RWPE2 (cell line): ENCODE data around the gene NOP9.
A peak's percentile ranks its signal among the peaks of the same experiment; 100 is the strongest.

Experiments used
- ATAC-seq: fragments of 200-7000 bp; cut with Tn5 transposase; 3 replicates; pipeline ENCODE4 v1.9.1; 2021; ENCODE audit warnings: low read depth
- DNase-seq: peaks from one replicate; pipeline ENCODE4 v3.0.0-alpha.2; 2020; ENCODE audit warnings: low spot score
- H3K27ac ChIP-seq: fragments of 450-650 bp; 2 replicates; pipeline ENCODE4 v1.5.1; 2017; ENCODE audit warnings: mild to moderate bottlenecking; ENCODE audit not compliant: poor library complexity, severe bottlenecking
- H3K27me3 ChIP-seq: fragments of 250-450 bp; sonication (Bioruptor Pico); 2 replicates; pipeline ENCODE4 v1.5.1; 2021; ENCODE audit warnings: mild to moderate bottlenecking, moderate library complexity; ENCODE audit not compliant: insufficient read depth, poor library complexity, severe bottlenecking
- H3K36me3 ChIP-seq: fragments of 250-450 bp; sonication (Bioruptor Pico); 2 replicates; pipeline ENCODE4 v1.5.1; 2020; ENCODE audit warnings: low read depth, mild to moderate bottlenecking, moderate library complexity
- H3K4me1 ChIP-seq: fragments of 250-450 bp; sonication (Bioruptor Pico); 2 replicates; pipeline ENCODE4 v1.5.1; 2021; ENCODE audit warnings: mild to moderate bottlenecking, moderate library complexity; ENCODE audit not compliant: insufficient read depth, poor library complexity, severe bottlenecking
- H3K4me3 ChIP-seq: fragments of 250-450 bp; sonication (Bioruptor Pico); 2 replicates; pipeline ENCODE4 v1.5.1; 2021; ENCODE audit warnings: mild to moderate bottlenecking, moderate library complexity; ENCODE audit not compliant: severe bottlenecking
- H3K9me3 ChIP-seq: fragments of 250-450 bp; sonication (Bioruptor Pico); 2 replicates; pipeline ENCODE4 v1.5.1; 2021; ENCODE audit warnings: mild to moderate bottlenecking, moderate library complexity; ENCODE audit not compliant: severe bottlenecking
- CTCF ChIP-seq: fragments of 450-650 bp; IDR thresholded peaks from one replicate; pipeline ENCODE4 v1.5.1; 2017; ENCODE audit warnings: mild to moderate bottlenecking, moderate library complexity; ENCODE audit not compliant: poor library complexity, severe bottlenecking

NOP9 gene

DNA sequence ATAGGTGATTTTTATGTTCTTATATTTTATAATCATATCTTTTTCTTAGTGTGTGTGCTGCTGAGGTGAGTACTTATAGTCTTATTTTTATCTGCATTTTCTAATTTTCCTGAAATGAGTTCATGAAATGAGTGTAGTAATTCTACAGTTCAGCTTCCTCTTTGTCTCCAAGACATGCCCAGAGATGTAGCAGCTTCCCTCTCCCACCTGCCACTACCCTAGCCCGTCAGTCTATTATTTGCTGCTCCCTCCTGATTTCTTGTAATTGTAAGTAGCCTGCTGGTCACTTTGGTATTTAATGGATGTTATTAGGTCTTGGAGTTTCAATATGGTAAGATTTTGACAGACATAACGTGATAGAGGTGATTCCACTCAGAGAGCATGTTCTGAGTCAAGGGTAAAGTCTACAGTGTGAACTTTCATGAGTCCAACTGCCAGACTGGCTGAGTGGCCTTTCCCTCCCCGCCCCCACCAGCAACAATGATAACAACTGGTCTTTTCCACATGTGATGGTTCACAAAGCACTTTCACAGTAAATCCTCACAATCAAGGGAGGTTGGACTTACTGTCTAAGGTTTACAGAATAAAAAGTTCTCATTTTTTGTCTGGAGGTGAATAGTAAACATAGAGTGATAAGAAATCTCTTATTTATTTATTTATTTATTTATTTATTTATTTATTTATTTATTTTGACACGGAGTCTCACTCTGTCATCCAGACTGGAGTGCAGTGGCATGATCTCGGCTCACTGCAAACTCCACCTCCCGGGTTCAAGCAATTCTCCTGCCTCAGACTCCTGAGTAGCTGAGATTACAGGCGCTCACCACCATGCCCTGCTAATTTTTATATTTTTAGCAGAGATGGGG lies 44.4 kb downstream of the NOP9 start:
- Histone ChIP-seq H3K4me3 (no peak overlapping the region), H3K9me3 (no peaks in the 10 kb centered on the region), H3K27ac (no peak overlapping the region), H3K4me1 (no peaks in the 10 kb centered on the region), H3K36me3 (no peaks in the 10 kb centered on the region), H3K27me3 (no peaks in the 10 kb centered on the region)
- TF ChIP-seq CTCF: no peak
- ATAC-seq (no peak), DNase-seq (no peak)

DNA sequence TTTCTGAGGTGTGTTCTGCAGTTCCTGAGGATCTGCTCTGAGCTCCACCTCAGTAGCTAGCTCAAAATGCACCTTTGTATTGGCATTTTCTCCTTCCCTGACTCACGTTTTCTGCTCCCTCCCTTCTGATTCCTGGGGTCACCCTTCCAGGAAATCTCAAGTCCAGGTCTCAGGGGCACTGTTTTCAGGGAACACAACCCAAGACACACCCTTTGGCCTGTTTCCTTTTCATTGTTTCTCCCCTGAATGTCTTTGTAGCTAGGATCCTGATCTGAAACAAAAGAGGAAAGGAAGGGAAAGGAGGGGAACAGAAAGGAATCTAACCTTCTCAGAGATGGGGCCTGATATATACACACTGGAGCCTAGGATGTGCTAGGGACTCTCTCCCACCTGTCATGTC lies 47.5 kb downstream of the NOP9 start:
- Histone ChIP-seq H3K9me3 (no peaks in the 10 kb centered on the region), H3K4me1 (no peaks in the 10 kb centered on the region), H3K4me3 (no peak overlapping the region), H3K36me3 (no peaks in the 10 kb centered on the region), H3K27me3 (no peaks in the 10 kb centered on the region), H3K27ac (no peak overlapping the region)
- no peak for DNase-seq
- no peak for ATAC-seq
- no peak for TF ChIP-seq CTCF

GRCh38 chr14:24348186-24348585 lies 48.5 kb downstream of the NOP9 start:
- ATAC-seq (no peak), DNase-seq (no peak)
- no peak for TF ChIP-seq CTCF
- Histone ChIP-seq H3K4me3 (no peak overlapping the region), H3K36me3 (no peaks in the 10 kb centered on the region), H3K27me3 (no peaks in the 10 kb centered on the region), H3K9me3 (no peaks in the 10 kb centered on the region), H3K27ac (no peak overlapping the region), H3K4me1 (no peaks in the 10 kb centered on the region)

- Histone ChIP-seq H3K4me1 (peaks cover 5% of the 10 kb centered on the region), H3K27me3 (no peaks in the 10 kb centered on the region), H3K27ac (no peak overlapping the region), H3K9me3 (no peaks in the 10 kb centered on the region), H3K4me3 (no peak overlapping the region), H3K36me3 (no peaks in the 10 kb centered on the region)
- no peak for DNase-seq
- ATAC-seq: no peak
- TF ChIP-seq CTCF: no peak
Observed at GRCh38 chr14:24349742-24350141, 50.1 kb downstream of the NOP9 start.

DNA sequence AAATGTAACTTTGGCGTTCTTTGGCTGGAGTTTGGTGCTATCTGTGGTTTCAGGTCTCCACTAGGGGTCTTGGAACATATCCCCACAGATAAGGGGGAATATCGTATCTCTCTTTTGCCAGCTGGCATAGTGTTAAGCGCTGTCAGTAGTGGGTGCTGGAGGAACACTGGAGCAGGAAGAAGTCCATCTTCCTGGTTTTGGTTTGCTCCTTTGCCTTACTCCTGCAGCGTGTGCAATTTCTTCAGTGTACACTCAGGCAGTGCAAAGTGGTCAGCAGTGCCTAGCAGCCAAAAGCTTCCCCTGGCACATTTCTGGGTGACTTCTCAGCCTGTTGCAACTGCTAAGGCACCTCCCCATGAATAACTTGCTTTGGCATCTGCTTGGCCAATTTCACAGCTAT lies 51.9 kb downstream of the NOP9 start:
- peak; percentile 29 for TF ChIP-seq CTCF
- Histone ChIP-seq H3K27me3 (no peaks in the 10 kb centered on the region), H3K4me1 (peaks cover 7% of the 10 kb centered on the region), H3K27ac (no peak overlapping the region), H3K36me3 (no peaks in the 10 kb centered on the region), H3K4me3 (no peak overlapping the region), H3K9me3 (no peaks in the 10 kb centered on the region)
- ATAC-seq: peak; percentile 55
- no peak for DNase-seq
